Osteoblast (primary cell): Measurements from ENCODE around the gene TUSC2. TPM values are rescaled to one million over a fixed set of nuclear protein-coding genes. Genes with fewer than 3 reads are reported as not detected.
A peak's percentile ranks its signal among the peaks of the same experiment; 100 is the strongest.

ENCODE experiments used
- DNase-seq: peaks from one replicate; pipeline ENCODE4 v3.0.0; 2011; ENCODE audit warnings: low spot score, mixed read lengths; ENCODE audit not compliant: insufficient read length; ENCODE audit errors: missing footprints
- H2AFZ ChIP-seq: 2 replicates; pipeline ENCODE4 v1.6.0; 2011; ENCODE audit warnings: mild to moderate bottlenecking, low read length
- H3K27ac ChIP-seq: 2 replicates; pipeline ENCODE4 v1.5.1; 2011; ENCODE audit warnings: mild to moderate bottlenecking, low read depth, low read length, moderate library complexity
- H3K27me3 ChIP-seq: 2 replicates; pipeline ENCODE4 v1.6.0; 2012; ENCODE audit warnings: mild to moderate bottlenecking, control low read depth, inconsistent platforms, low read length, moderate library complexity; ENCODE audit not compliant: insufficient read depth
- H3K36me3 ChIP-seq: 2 replicates; pipeline ENCODE4 v1.5.1; 2011; ENCODE audit warnings: mild to moderate bottlenecking, low read length, control low read depth, moderate library complexity; ENCODE audit not compliant: insufficient read depth
- H3K4me1 ChIP-seq: 2 replicates; pipeline ENCODE4 v1.5.1; 2011; ENCODE audit warnings: mild to moderate bottlenecking, low read length, control low read depth, moderate library complexity; ENCODE audit not compliant: insufficient read depth
- H3K4me2 ChIP-seq: 2 replicates; pipeline ENCODE4 v1.6.0; 2011; ENCODE audit warnings: mild to moderate bottlenecking, low read length; ENCODE audit not compliant: insufficient read depth
- H3K4me3 ChIP-seq: fragments of 200-600 bp; sonication (generic); 3 replicates; pipeline ENCODE4 v1.5.1; 2012; ENCODE audit warnings: mild to moderate bottlenecking, low read length, inconsistent platforms; ENCODE audit not compliant: insufficient read depth
- H3K79me2 ChIP-seq: 2 replicates; pipeline ENCODE4 v1.6.0; 2012; ENCODE audit warnings: mild to moderate bottlenecking, low read length, control low read depth, inconsistent platforms; ENCODE audit not compliant: insufficient read depth
- H3K9me3 ChIP-seq: 2 replicates; pipeline ENCODE4 v1.5.1; 2011; ENCODE audit warnings: low read depth, low read length, control low read depth
- H4K20me1 ChIP-seq: 2 replicates; pipeline ENCODE4 v1.6.0; 2012; ENCODE audit warnings: mild to moderate bottlenecking, low read length, control low read depth; ENCODE audit not compliant: insufficient read depth
- CTCF ChIP-seq: IDR thresholded peaks from 2 replicates; pipeline ENCODE4 v1.5.1; 2011; ENCODE audit warnings: mild to moderate bottlenecking, low read depth, low read length, moderate library complexity; ENCODE audit errors: extremely low read depth
- total RNA-seq: library from RNA; depleted of rRNA; stranded (reverse); fragments of >200 nt; gene quantifications from 2 replicates; pipeline ENCODE4 v1.2.3, GENCODE V29; 2012

The TUSC2 gene
- total RNA-seq, 1 donor = 16.6 TPM

- DNase-seq = peak; percentile 100
- H3K4me2 ChIP-seq = peak overlapping the region; percentile 99
These were observed 6.5 kb downstream of the TUSC2 start for GRCh38 chr3:50321336-50322114.

GRCh38 chr3:50320853-50321335, 7.1 kb downstream of the TUSC2 start:
- H3K36me3 ChIP-seq = peaks cover 33% of the 10 kb centered on the region
- DNase-seq = peak; percentile 97
- peak overlapping the region; percentile 99 for H3K27ac ChIP-seq
- TF ChIP-seq CTCF = no peak
- peak overlapping the region; percentile 99 for H3K4me2 ChIP-seq
- H2AFZ ChIP-seq = peak overlapping the region; percentile 99
- peaks cover 14% of the 10 kb centered on the region for H3K4me1 ChIP-seq
- H4K20me1 ChIP-seq = peaks cover 38% of the 10 kb centered on the region
- no peaks in the 10 kb centered on the region for H3K9me3 ChIP-seq
- H3K79me2 ChIP-seq = peaks cover 31% of the 10 kb centered on the region
- no peaks in the 10 kb centered on the region for H3K27me3 ChIP-seq
- peak overlapping the region; percentile 91 for H3K4me3 ChIP-seq

More at GRCh38 chr3:50321336-50322114, 6.5 kb downstream of the TUSC2 start:
- Histone ChIP-seq H3K79me2 (peaks cover 36% of the 10 kb centered on the region), H3K27me3 (no peaks in the 10 kb centered on the region), H3K4me3 (peak overlapping the region; percentile 91), H3K27ac (peak overlapping the region; percentile 99), H4K20me1 (peaks cover 36% of the 10 kb centered on the region), H3K4me1 (peaks cover 14% of the 10 kb centered on the region), H2AFZ (peak overlapping the region; percentile 99), H3K9me3 (no peaks in the 10 kb centered on the region), H3K36me3 (peaks cover 40% of the 10 kb centered on the region)
- peak; percentile 14 for TF ChIP-seq CTCF

- Histone ChIP-seq H3K4me3 (peak overlapping the region; percentile 91), H3K9me3 (no peaks in the 10 kb centered on the region), H2AFZ (no peak overlapping the region), H3K27me3 (no peaks in the 10 kb centered on the region), H4K20me1 (peaks cover 38% of the 10 kb centered on the region), H3K27ac (peak overlapping the region; percentile 99), H3K4me2 (peak overlapping the region; percentile 99), H3K79me2 (peaks cover 31% of the 10 kb centered on the region), H3K36me3 (peaks cover 28% of the 10 kb centered on the region), H3K4me1 (peaks cover 14% of the 10 kb centered on the region)
- DNase-seq = peak; percentile 72
- no peak for TF ChIP-seq CTCF
These were observed 8.0 kb downstream of the TUSC2 start for GRCh38 chr3:50319894-50320625.
